Thyroid gland (tissue), 4 donors: Measurements from ENCODE around the gene ROBO2.

Source experiments
- POLR2A ChIP-seq, 2 donors: fragments of 450-650 bp; IDR thresholded peaks; one replicate each; pipeline ENCODE4 v1.6.1; 2017; ENCODE audit warnings: antibody characterized with exemption in 2 of 2, mild to moderate bottlenecking in 2 of 2, moderate library complexity in 1 of 2
- TF ChIP-seq, protein P1 (sequence below), 6 experiments: fragments of 200-600 bp in 3 of 6; fragments of 450-650 bp in 3 of 6; sonication (generic) in 3 of 6; IDR thresholded peaks; one replicate each; pipeline ENCODE4 v1.5.1; 2016 to 2019; ENCODE audit warnings: antibody characterized with exemption in 6 of 6, mild to moderate bottlenecking in 2 of 6, inconsistent platforms in 1 of 6, moderate library complexity in 1 of 6

DNA sequence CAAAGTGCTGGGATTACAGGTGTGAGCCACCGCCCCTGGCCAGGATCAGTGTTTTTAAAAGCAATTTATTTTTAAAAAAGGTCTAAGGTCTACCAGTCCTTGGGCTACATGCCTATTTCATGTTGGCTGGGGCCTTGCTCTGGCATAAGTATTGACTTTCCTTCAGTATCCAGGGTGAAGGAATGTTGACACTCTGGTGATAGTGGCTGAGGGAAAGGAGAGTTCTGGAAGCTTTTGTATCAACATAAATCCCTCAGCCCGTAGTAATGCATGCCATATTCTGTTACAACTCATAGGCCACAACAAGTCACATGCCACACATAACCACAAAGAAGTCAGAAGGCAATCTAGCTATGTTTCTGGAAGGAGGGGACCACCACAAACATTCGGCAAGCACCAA lies 273.9 kb downstream of the ROBO2 start:
- TF ChIP-seq, protein P1, sequence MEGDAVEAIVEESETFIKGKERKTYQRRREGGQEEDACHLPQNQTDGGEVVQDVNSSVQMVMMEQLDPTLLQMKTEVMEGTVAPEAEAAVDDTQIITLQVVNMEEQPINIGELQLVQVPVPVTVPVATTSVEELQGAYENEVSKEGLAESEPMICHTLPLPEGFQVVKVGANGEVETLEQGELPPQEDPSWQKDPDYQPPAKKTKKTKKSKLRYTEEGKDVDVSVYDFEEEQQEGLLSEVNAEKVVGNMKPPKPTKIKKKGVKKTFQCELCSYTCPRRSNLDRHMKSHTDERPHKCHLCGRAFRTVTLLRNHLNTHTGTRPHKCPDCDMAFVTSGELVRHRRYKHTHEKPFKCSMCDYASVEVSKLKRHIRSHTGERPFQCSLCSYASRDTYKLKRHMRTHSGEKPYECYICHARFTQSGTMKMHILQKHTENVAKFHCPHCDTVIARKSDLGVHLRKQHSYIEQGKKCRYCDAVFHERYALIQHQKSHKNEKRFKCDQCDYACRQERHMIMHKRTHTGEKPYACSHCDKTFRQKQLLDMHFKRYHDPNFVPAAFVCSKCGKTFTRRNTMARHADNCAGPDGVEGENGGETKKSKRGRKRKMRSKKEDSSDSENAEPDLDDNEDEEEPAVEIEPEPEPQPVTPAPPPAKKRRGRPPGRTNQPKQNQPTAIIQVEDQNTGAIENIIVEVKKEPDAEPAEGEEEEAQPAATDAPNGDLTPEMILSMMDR (IDR thresholded peaks at IDR 0.05), result no peak
- no peak for TF ChIP-seq POLR2A (IDR thresholded peaks at IDR 0.05)
